K562 (cell line): ENCODE results near the gene ELOB. TPM values are rescaled to one million over a fixed set of nuclear protein-coding genes. Genes with fewer than 3 reads are reported as not detected.
A peak's percentile ranks its signal among the peaks of the same experiment; 100 is the strongest.

Source experiments
- ATAC-seq: fragments of 200-7000 bp; cut with Tn5 transposase; 3 replicates; pipeline ENCODE4 v1.9.1; 2020; ENCODE audit warnings: moderate library complexity
- BruUV-seq: library from RNA; stranded (reverse); fragments of 400-500 nt; replicated peaks from 2 replicates; lab custom pipeline; 2021; lab: Mats Ljungman, UMichigan
- CTCF ChIA-PET: fragments of 300-600 bp; formaldehyde crosslinking; extraction: SDS; loops from one replicate; lab custom pipeline; 2021; ENCODE audit warnings: low intra/inter-chr PET ratio; lab: Yijun Ruan, JAX
- POLR2A ChIA-PET: fragments of 300-600, 350-650 bp; sonication (Branson Sonifier 250); formaldehyde crosslinking; extraction: SDS; loops from one replicate; lab custom pipeline; 2021; ENCODE audit warnings: antibody characterized with exemption, inconsistent platforms; lab: Yijun Ruan, JAX
- DNase-seq, 4 experiments: peaks; one replicate each; pipeline versions ENCODE4 v3.0.0 to v3.0.0-alpha.2; 2011 to 2018; ENCODE audit warnings: low spot score in 3 of 4, mixed read lengths in 3 of 4; ENCODE audit errors: extremely low read depth in 1 of 4
- FAIRE-seq: peaks from 2 replicates; lab custom pipeline; 2011; peaks lifted over from hg19 to GRCh38; lab: Jason Lieb, UNC
- H2AFZ ChIP-seq: 2 replicates; pipeline ENCODE4 v1.6.0; 2011; ENCODE audit warnings: low read depth, low read length, control low read depth, inconsistent platforms
- H3K27ac ChIP-seq: fragments of 200-600 bp; 3 replicates; pipeline ENCODE4 v1.8.0; 2011; ENCODE audit warnings: low read depth, mild to moderate bottlenecking, control low read depth, inconsistent platforms, low read length, moderate library complexity, mixed read lengths; ENCODE audit errors: extremely low read depth
- H3K27me3 ChIP-seq, 2 experiments: fragments of 300-600 bp in 1 of 2; 2 replicates in 1 of 2; 3 replicates in 1 of 2; pipeline versions ENCODE4 v1.6.0 to v1.8.0; 2011; ENCODE audit warnings: inconsistent platforms in 2 of 2, low read length in 2 of 2, mild to moderate bottlenecking in 1 of 2, mixed read lengths in 1 of 2, moderate library complexity in 1 of 2; ENCODE audit not compliant: control insufficient read depth in 2 of 2, insufficient read depth in 2 of 2
- H3K36me3 ChIP-seq: fragments of 300-600 bp; 3 replicates; pipeline ENCODE4 v1.8.0; 2011; ENCODE audit warnings: mild to moderate bottlenecking, low read length, inconsistent platforms; ENCODE audit not compliant: control insufficient read depth, insufficient read depth
- H3K4me1 ChIP-seq, 2 experiments: fragments of 200-600 bp in 1 of 2; replicated peaks in 1 of 2; 2 replicates in 1 of 2; 3 replicates in 1 of 2; pipeline versions ENCODE4 v1.5.1 to v1.8.0; 2011; ENCODE audit warnings: inconsistent platforms in 2 of 2, low read length in 2 of 2, mild to moderate bottlenecking in 1 of 2, mixed read lengths in 1 of 2, moderate library complexity in 1 of 2; ENCODE audit not compliant: control insufficient read depth in 2 of 2, insufficient read depth in 2 of 2
- H3K4me2 ChIP-seq: 2 replicates; pipeline ENCODE4 v1.6.1; 2011; ENCODE audit warnings: low read length, control low read depth, inconsistent platforms, mixed read lengths; ENCODE audit not compliant: insufficient read depth
- H3K4me3 ChIP-seq: fragments of 200-600 bp; sonication (generic), shearing (Covaris generic); 2 replicates; pipeline ENCODE4 v1.5.1; 2016; ENCODE audit warnings: control low read depth, inconsistent platforms
- H3K79me2 ChIP-seq: fragments of 200-600 bp; 3 replicates; pipeline ENCODE4 v1.8.0; 2011; ENCODE audit warnings: low read length, inconsistent platforms; ENCODE audit not compliant: control insufficient read depth, insufficient read depth
- H3K9ac ChIP-seq, 2 experiments: 2 replicates each; pipeline versions ENCODE4 v1.6.0 to v1.6.1; 2011; ENCODE audit warnings: low read depth in 2 of 2, low read length in 2 of 2, control low read depth in 1 of 2, inconsistent platforms in 1 of 2, mild to moderate bottlenecking in 1 of 2, mixed read lengths in 1 of 2; ENCODE audit not compliant: insufficient read depth in 1 of 2
- H3K9me1 ChIP-seq: one replicate; pipeline ENCODE4 v1.6.0; 2011; ENCODE audit warnings: inconsistent platforms, mild to moderate bottlenecking, low read length, moderate library complexity; ENCODE audit not compliant: control insufficient read depth, insufficient read depth
- H3K9me3 ChIP-seq: replicated peaks from 2 replicates; pipeline ENCODE4 v1.5.1; 2011; ENCODE audit warnings: low read depth, low read length, inconsistent platforms; ENCODE audit not compliant: control insufficient read depth, insufficient read depth
- H4K20me1 ChIP-seq: replicated peaks from 2 replicates; pipeline ENCODE4 v1.6.1; 2011; ENCODE audit warnings: low read length, inconsistent platforms, mixed read lengths; ENCODE audit not compliant: control insufficient read depth, insufficient read depth
- HOXB6 ChIP-seq: fragments of 250-450 bp; sonication (Bioruptor Pico); IDR thresholded peaks from 2 replicates; pipeline ENCODE4 v1.5.1; 2022; ENCODE audit warnings: mild to moderate bottlenecking, borderline replicate concordance
- KDM1A ChIP-seq, 2 experiments: fragments of 450-650 bp; IDR thresholded peaks; 2 replicates each; pipeline ENCODE4 v1.6.1; 2016; ENCODE audit warnings: mild to moderate bottlenecking in 2 of 2
- POLR2AphosphoS5 ChIP-seq: IDR thresholded peaks from 2 replicates; pipeline ENCODE4 v1.6.1; 2011; ENCODE audit warnings: mild to moderate bottlenecking, low read depth, low read length, moderate library complexity; ENCODE audit not compliant: control insufficient read depth, insufficient read depth
- SIN3B ChIP-seq: fragments of 450-650 bp; IDR thresholded peaks from 2 replicates; pipeline ENCODE4 v1.6.1; 2017; ENCODE audit warnings: low read depth, mild to moderate bottlenecking, moderate library complexity
- ZKSCAN8 ChIP-seq: fragments of 200-800 bp; sonication (Bioruptor generic); IDR thresholded peaks from 2 replicates; pipeline ENCODE4 v1.6.1; 2016; ENCODE audit warnings: missing genetic modification characterization, missing compliant biosample characterization
- ZNF12 ChIP-seq: sonication (generic); formaldehyde crosslinking; IDR thresholded peaks from 2 replicates; pipeline ENCODE4 v1.4.0; 2020; ENCODE audit warnings: mild to moderate bottlenecking, missing genetic modification reagents
- WGBS: fragments of 100-300 bp; shearing (Covaris generic); methylation state at CpG from one replicate; pipeline ENCODE4 v1.1.6; 2016; ENCODE audit warnings: low coverage, mixed read lengths; ENCODE audit not compliant: insufficient coverage; ENCODE audit errors: missing lambda C conversion rate; 5-methylcytosine and 5-hydroxymethylcytosine counted together
- in situ Hi-C: fragments of 300-500 bp; cut with MboI; formaldehyde crosslinking; loops from 4 replicates; pipeline ENCODE4 v1.15.0; 2018; ENCODE audit warnings: inconsistent platforms, mixed read lengths
- intact Hi-C: fragments of 100-400 bp; cut with micrococcal nuclease; formaldehyde crosslinking; loops from 2 replicates; pipeline ENCODE4 v1.14.2; 2022
- polyA plus RNA-seq, 8 experiments: library from polyadenylated mRNA; depleted of rRNA in 4 of 8; stranded (reverse) in 5 of 8; unstranded in 3 of 8; fragments of >200 nt; fragmentation: Nextera tagmentation in 2 of 8; fragmentation: Illumina TruSeq in 1 of 8; extraction: Ambion mirVana in 2 of 8; extraction: Trizol in 1 of 8; gene quantifications; 2 replicates each; pipeline versions ENCODE4 v1.2.1 to v1.2.3, GENCODE V29; 2011 to 2014; ENCODE audit warnings: inconsistent platforms in 1 of 8, missing spikeins in 1 of 8
- total RNA-seq, 7 experiments: library from RNA; depleted of rRNA in 6 of 7; stranded (reverse); fragments of >200 nt in 6 of 7; fragmentation: Illumina TruSeq in 2 of 7; extraction: Trizol in 2 of 7; gene quantifications; 2 replicates each; pipeline versions ENCODE4 v1.2.1 to v1.2.3, GENCODE V29; 2011 to 2021; ENCODE audit warnings: low replicate concordance in 1 of 7
- TF ChIP-seq, protein P1 (sequence below): IDR thresholded peaks from 2 replicates; pipeline ENCODE4 v1.6.1; 2014; ENCODE audit warnings: antibody characterized with exemption

ELOB gene
- total and polyA plus RNA-seq, 9 of the 15 experiments (the other 6 are each of a cell fraction or from before 2014, with no cell fraction given), result 63.2 to 791 (median 237) TPM

DNA sequence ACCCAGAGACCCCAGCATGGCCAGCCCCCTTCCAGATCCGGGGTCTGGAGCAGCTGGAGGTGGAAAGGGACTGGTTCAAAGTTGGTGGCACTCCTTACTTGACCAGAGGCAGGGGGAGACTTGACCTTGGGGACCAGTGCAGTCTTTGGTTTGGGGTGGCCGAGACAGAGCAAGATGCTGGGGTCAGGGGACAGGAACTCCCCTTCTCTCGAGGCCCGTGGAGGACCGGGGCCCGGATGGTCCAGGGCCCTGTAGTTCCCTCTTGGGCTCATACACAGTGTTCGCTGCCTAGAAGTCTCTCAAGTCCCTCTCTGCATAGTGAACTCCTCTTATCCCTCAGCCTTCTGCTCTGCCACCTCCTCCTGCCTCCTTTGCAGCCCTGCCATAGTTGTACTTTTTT, 10.9 kb upstream of the ELOB start (continued):
- no peak for TF ChIP-seq POLR2AphosphoS5
- TF ChIP-seq SIN3B, result no peak
- TF ChIP-seq HOXB6 (CRISPR knock-in tag), result no peak
- TF ChIP-seq, protein P1, sequence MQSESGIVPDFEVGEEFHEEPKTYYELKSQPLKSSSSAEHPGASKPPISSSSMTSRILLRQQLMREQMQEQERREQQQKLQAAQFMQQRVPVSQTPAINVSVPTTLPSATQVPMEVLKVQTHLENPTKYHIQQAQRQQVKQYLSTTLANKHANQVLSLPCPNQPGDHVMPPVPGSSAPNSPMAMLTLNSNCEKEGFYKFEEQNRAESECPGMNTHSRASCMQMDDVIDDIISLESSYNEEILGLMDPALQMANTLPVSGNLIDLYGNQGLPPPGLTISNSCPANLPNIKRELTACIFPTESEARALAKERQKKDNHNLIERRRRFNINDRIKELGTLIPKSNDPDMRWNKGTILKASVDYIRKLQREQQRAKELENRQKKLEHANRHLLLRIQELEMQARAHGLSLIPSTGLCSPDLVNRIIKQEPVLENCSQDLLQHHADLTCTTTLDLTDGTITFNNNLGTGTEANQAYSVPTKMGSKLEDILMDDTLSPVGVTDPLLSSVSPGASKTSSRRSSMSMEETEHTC, result no peak
- no peak for TF ChIP-seq ZKSCAN8 (CRISPR knock-in tag)
- TF ChIP-seq, all 486 proteins: peak for 0

DNA sequence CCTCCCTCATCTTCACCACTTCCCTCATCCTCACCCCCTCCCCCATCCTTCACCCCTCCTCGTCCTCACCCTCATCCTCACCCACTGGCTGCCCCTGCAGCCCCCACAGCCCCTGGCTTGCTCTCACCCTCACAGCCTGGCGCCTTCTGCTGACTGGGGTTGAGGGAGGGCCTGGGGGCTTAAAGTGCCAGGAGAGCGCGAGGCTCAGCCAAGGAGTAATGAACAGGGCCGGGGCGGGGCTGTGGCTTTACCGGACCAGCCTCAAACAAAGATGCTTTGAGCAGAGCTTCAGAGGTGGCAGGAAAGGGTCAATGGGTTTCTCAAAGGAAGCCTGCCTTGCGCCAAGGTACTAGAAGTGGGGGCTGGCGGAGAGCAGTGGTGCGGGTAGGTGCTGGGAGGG, 10.3 kb upstream of the ELOB start, which contains the start of gene PRSS33:
TSS of gene PRSS33 (minus strand) at position 155 of the 400 bp plus-strand sequence. CDS start 1,013 bp downstream, outside the sequence.
- H3K4me2 ChIP-seq, result no peak within 1 kb of the TSS
- 0 out of 4 replicates have a peak within 1 kb of the TSS, but pooled peaks of 1 of the 2 experiments have one; percentile 36 for H3K9ac ChIP-seq
- FAIRE-seq, result no peak
- H3K36me3 ChIP-seq, result no peaks in the 10 kb centered on the region
- peaks cover 10% of the 10 kb centered on the region; the same call in 1 of the 2 replicates for H4K20me1 ChIP-seq
- TF ChIP-seq KDM1A (IDR thresholded peaks at IDR 0.05) (peak in 1 of 2 experiments; percentile 52; a peak in 1 of 4 replicates), ZNF12 (CRISPR knock-in tag) (no peak)
- H3K27ac ChIP-seq, result no peak within 1 kb of the TSS
- H3K79me2 ChIP-seq, result no peaks in the 10 kb centered on the region
- DNase-seq, result no peak
- H3K9me1 ChIP-seq, result no peaks in the 10 kb centered on the region
- no peaks in the 10 kb centered on the region for H3K9me3 ChIP-seq
- in situ Hi-C loops (no loop called here), intact Hi-C loops (no loop called here)
- POLR2A ChIA-PET, result interaction anchor here (0.6 to 0.8 kb wide), 2 partner anchors 10 to 34 kb away, joined by 3 read pairs; no protein-coding TSS in a partner anchor
- H3K27me3 ChIP-seq, result peaks cover 21 to 34% of the 10 kb centered on the region in 2 experiments; a peak in 4 of 5 replicates
- no peak within 1 kb of the TSS for H3K4me3 ChIP-seq
- CTCF ChIA-PET, result no interaction called here
- 2% methylated on average over 10 of the region's 10 CpGs for WGBS
- no peak within 1 kb of the TSS for H2AFZ ChIP-seq
- no TSS peak for BruUV-seq
- H3K4me1 ChIP-seq, result peaks cover 4 to 31% of the 10 kb centered on the region in 2 experiments; a peak in 4 of 5 replicates
- ATAC-seq, result no peak
